Omental fat pad (tissue), 4 donors: ENCODE results near the gene UBE2E2. TPM values are rescaled to one million over a fixed set of nuclear protein-coding genes. Genes with fewer than 3 reads are reported as not detected.
"Not testable (repeated sequence)": the region's sequence is repeated elsewhere in the genome, so short reads cannot be mapped to it uniquely, and the experiment has no call there.

Source experiments
- ATAC-seq: fragments of 150-250 bp; one replicate; pipeline ENCODE4 v1.9.1; 2016; ENCODE audit warnings: mild to moderate bottlenecking, moderate library complexity; ENCODE audit not compliant: low FRiP score
- DNase-seq: peaks from one replicate; pipeline ENCODE4 v3.0.0-alpha.2; 2019; ENCODE audit warnings: low spot score
- CTCF ChIP-seq, 3 donors: fragments of 450-650 bp; IDR thresholded peaks; one replicate each; pipeline ENCODE4 v1.5.1; 2016 to 2017; ENCODE audit warnings: antibody characterized with exemption in 3 of 3, mild to moderate bottlenecking in 3 of 3, moderate library complexity in 2 of 3
- total RNA-seq, 4 donors: library from RNA; depleted of rRNA; stranded (reverse); fragments of >200 nt; gene quantifications; one replicate each; pipeline ENCODE4 v1.1.0, GENCODE V29; 2016

The UBE2E2 gene
- total RNA-seq, 4 donors from 2014 or later, result 25.9 to 93.4 (median 73.9) TPM

DNA sequence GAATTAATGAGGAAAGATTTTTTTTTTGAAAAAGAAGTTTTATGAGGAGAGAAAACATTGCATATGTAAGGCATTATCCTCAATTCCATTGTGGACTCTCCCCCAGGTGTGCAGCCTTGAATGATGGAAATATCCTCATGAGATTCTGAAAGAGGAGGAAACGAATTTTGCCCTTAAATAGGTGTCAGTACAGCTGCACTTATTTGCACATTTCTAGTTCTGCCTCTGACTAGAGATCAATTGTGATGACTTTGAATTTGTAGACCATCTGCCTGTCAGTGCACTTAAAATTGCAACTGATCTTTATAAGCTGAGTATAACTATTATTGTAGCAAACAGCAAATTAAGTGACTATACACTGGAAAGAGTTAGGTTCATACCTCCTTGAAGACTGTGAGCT lies 141.8 kb downstream of the UBE2E2 start:
- ATAC-seq (no peak), DNase-seq (no peak)
- TF ChIP-seq CTCF (IDR thresholded peaks at IDR 0.05), result no peak

DNA sequence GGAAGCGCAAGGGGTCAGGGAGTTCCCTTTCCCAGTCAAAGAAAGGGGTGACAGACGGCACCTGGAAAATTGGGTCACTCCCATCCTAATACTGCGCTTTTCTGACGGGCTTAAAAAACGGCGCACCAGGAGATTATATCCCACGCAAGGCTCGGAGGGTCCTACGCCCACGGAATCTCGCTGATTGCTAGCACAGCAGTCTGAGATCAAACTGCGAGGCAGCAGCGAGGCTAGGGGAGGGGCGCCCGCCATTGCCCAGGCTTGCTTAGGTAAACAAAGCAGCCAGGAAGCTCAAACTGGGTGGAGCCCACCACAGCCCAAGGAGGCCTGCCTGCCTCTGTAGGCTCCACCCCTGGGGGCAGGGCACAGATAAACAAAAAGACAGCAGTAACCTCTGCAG lies 146.3 kb downstream of the UBE2E2 start:
- ATAC-seq, DNase-seq: not testable (repeated sequence)

DNA sequence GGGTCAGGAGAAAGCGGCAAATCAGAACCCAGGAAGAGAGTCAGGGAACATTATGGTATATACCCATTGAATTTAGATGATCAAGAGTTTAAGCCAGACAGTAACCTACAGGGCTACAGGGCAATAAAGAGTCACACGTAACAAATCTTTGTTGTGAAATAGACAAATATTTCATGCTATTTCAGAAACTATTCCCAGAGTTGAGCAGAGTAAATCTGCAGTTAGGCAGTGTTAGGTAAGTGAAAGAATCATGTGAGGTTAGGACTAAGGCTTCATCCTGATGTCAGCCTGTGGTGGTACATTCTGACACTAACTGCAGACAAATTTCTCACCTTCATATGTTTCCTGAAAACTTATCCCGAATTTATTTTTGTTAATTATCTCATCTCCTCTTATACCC lies 153.0 kb downstream of the UBE2E2 start:
- ATAC-seq (no peak), DNase-seq (no peak)
- no peak for TF ChIP-seq CTCF (IDR thresholded peaks at IDR 0.05)

- ATAC-seq, result no peak
- TF ChIP-seq CTCF (IDR thresholded peaks at IDR 0.05), result no peak
- no peak for DNase-seq
Observed at GRCh38 chr3:23356923-23357322, 153.8 kb downstream of the UBE2E2 start.

GRCh38 chr3:23359116-23359515 lies 156.0 kb downstream of the UBE2E2 start:
- ATAC-seq (no peak), DNase-seq (no peak)
- TF ChIP-seq CTCF (IDR thresholded peaks at IDR 0.05), result no peak

DNA sequence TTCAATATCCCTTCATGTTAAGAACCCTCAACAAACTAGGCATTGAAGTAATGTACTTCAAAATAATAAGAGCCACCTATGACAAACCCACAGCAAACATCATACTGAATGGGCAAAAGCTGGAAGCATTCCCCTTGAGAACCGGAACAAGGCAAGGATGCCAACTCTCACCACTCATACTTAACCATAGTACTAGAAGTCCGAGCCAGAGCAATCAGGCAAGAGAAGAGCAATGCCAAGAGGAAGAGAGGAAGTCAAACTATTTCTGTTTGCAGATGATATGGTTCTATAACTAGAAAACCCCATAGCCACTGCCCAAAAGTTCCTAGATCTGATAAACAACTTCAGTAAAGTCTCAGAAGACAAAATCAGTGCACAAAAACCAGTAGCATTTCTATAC lies 161.9 kb downstream of the UBE2E2 start:
- no peak for ATAC-seq
- TF ChIP-seq CTCF (IDR thresholded peaks at IDR 0.05), result no peak
- DNase-seq, result no peak

DNA sequence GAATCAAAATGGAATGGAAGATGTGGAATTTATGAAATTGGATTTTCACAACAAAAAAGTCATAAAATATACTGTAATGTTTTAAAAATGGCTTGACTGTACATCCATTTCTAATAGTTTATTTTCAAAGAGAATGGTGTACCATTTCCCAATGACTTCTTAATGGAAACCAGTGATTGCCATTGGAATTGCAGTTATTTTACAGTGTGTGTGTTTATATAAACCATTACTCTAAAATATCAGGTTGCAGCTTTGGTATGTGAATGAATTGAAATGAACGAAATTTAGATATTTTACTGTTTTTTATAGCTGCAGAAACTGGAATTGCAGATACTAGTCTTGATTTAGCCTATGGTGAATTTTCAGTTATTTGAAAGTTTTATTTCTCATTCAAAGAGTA lies 165.6 kb downstream of the UBE2E2 start:
- no peak for ATAC-seq
- TF ChIP-seq CTCF (IDR thresholded peaks at IDR 0.05), result no peak
- no peak for DNase-seq

- no peak for ATAC-seq
- no peak for TF ChIP-seq CTCF (IDR thresholded peaks at IDR 0.05)
- no peak for DNase-seq
Observed at GRCh38 chr3:23372285-23372684, 169.2 kb downstream of the UBE2E2 start.
